ENCODE measurements around the gene SEL1L3.

SEL1L3 gene

DNA sequence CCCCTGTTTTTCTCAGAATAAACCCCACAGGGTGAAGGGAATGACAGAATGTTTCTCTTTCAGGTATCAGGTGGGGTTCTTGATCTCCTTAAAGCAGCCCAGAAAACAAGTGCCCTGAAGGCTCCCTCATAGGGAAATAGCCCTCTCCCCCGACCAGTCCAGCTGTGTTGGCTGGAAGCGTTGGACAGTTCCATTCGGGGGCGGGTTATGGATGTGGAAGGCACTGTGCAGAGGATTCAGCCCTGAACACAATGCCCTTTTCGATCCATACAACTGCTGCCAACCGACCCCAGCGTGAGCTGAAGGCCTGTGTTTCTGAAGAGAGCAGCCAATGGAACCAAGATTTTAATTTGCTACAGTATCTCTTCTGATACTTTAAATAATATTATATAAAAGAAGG, 41.5 kb downstream of the SEL1L3 start:
- no peak for DNase-seq (ENCODE audit: extremely low read depth in 1 of 2, low read depth in 1 of 2)

DNA sequence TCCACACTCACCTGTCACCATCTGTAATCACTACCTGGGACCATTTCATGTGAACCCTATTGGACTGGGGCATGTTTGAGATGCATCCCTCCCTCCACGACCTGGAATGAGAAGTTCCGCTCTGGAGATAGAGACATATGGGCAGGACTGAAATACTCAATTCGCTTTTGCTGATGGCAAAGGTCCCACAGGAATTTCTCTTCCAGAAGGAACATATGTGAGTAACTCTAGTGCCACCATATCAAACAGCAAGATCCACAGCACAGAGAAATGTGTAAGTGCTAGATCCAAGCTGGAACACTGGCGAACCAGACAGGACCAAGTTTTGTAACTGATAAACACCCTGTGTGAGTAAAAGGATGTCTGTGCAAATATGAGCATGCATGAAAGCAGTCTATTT, 43.9 kb downstream of the SEL1L3 start:
- DNase-seq (ENCODE audit: extremely low read depth in 1 of 2, low read depth in 1 of 2): no peak

DNA sequence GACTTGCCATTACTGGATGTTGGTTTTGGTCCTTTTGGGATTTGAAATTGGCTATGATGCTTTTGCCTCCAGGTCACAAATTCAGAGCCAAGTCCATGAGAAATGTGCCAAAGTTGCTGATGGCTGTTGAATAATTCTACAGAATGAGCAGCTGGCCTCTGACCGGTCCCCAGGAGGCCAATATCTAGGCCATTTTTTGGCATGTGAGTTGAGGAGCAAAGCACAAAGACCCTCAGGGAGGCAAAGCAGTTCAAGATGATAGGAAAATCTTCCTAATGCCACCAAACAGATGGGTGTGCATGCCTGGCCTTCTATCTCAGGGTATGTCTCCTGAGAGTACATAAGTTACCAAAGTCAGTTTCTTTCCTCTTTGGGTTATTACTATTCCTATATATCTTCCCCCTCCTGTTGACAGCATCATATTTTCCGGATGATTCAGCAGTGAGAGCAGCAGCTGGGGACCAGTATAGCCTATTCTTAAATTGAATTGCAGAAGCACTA, 44.4 kb downstream of the SEL1L3 start:
- no peak for DNase-seq (ENCODE audit: extremely low read depth in 1 of 2, low read depth in 1 of 2)

DNA sequence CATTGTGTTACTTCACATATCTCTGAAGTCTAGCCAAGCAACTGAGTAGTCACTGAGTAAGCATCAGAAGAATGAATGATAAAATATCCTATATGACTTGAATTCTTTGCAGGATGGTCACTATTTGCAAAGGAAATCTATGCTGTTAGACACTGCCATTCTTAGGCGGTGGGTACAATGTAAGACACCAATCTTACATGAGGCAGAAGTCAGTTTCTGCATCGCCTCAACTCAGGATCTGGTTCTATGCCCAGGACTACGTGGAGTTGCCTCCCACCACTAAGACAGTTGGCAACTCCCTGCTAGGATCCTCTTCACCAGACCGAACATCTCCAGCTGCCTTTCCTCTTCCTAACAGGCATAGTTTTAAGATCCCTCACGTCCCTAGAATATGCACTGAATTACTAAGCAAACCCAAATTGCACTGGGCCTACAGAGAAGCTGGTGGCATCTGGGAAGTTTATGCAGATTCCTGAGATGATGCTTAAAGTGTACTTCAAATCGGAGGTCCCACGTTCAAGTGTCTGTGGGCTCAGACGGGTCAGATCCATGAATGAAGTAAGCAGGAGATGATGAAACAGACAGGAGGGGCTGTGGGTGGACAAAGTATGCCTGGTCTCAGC, 45.6 kb downstream of the SEL1L3 start:
- DNase-seq (ENCODE audit: extremely low read depth in 1 of 2, low read depth in 1 of 2): no peak

DNA sequence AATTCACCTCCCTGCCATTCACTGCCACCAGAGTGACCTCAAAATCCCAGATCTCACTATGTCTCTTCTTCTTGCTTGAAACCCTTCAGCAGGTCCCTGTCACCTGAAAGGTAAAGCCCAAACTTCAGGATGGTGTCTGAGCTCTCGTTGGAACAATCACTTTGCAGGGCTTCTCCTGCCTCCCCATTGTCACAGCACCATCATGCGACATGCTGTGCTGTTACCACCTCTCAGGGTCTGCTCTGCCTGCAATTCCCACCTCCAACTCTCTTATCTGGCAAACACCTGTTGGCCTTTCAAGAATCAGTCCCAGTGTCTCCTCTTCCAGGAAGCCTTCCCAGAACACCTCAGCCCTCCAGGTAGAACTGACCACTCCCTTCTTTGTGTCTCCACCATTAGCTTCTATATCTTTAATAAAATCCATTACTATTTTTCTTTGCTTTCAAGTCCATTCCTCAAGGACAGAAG, 46.2 kb downstream of the SEL1L3 start:
- DNase-seq (ENCODE audit: extremely low read depth in 1 of 2, low read depth in 1 of 2): no peak

DNA sequence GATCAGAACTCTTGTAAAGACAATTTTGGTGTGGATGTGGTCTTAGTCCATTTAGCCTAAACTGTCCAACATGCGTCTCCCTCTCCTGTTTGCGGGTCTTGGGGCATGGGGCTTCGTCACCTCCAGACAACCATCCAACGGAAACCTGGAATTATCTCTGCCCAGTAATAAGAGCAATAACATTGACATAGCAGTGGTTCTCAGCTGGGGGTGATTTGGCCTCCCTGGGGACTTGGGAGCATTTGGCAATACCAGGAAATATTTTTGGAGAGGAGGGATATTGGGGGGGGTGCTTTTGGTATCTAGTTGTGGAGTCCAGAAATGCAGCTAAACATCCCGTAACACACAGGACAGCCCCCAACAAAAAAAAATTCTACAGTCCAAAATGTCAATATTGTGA, 47.2 kb downstream of the SEL1L3 start:
- DNase-seq (ENCODE audit: extremely low read depth in 1 of 2, low read depth in 1 of 2): no peak

DNA sequence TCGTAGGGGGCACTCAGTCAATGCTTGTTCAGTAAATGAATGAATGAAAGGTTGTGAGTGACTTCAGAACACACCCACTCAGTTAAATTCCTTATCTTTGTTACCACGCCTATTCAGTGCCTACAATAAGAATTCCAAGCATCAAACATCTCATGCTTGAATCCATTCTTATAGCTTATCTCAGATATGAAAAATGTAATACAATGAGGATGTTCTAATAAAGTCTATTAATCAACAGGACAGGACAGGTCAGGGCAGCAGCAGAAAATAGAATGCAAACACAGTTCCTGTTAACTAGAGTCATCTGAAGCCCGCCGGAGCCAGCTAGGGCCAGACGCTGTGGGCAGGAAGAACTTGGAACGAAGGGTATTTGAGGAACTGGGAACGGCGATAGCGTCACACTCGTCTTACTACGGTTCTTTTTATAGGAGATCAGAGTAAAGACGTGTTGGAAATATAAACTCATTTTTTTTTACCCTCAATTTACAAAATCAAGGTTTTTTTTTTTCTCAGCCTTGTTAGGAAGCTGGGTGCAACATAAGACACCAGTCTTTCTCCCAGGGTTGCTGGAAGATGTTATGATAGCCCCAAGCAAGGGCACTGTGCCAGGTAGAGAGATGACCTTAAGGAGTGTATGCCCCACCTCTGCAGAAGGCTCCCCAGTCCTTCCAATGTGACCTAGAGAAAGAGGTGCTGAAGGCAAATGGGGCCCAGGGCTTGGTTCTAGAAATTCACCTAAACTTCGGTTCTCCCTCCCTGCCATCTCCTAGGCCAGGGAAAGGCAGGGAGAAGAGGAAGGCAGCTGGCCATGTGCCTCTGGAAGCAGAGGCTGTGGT, 48.3 kb downstream of the SEL1L3 start:
- DNase-seq (ENCODE audit: extremely low read depth in 1 of 2, low read depth in 1 of 2): no peak

DNA sequence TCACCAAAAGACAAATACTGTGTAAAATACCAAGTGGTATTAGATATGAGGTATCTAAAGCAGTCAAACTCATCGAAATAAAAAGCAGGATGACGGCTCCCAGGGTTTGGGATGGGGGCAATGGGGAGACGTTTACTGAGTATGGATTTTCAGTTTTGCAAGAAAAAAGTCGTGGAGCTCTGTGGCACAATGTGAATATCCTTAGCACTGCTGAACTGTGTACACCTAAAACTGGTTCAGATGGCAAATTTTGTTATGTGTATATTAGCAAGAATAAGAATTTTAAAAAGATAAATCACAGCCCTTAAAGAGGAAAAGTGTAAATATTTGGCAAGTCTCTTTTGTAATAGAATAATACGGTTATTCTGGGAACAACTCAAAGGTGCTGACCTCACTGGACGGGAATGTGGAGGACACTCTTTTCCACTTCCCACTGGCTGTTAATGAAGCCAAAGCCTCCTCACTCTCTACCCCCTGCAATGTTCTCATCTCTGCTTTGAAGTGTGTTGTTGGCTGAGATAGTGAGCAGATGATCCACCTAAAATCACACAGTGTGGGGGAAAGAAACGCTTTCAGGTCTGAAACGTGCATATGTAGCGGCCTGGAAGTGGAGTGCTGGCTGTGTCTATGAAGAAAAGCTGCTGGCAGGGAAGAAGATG, 49.2 kb downstream of the SEL1L3 start:
- DNase-seq (ENCODE audit: extremely low read depth in 1 of 2, low read depth in 1 of 2): no peak

DNA sequence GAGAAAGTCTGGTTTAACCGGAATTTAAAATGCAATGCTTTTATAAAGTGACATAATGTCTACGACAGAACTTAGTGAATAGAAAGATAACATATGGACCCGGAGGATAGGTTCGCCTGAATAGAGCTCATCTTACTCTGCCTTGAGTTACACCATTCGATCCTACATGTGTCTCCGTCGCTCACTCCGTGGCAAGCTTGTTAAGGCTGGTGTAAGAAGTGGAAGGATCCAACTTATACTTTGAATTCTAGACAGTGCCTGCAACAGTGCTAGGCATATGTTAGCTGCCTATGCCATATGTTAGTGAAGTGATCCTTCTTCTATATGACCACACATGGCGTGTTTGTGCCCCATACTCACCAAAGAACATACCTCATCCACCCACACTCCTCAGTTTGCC, 50.9 kb downstream of the SEL1L3 start:
- no peak for DNase-seq (ENCODE audit: extremely low read depth in 1 of 2, low read depth in 1 of 2)

DNA sequence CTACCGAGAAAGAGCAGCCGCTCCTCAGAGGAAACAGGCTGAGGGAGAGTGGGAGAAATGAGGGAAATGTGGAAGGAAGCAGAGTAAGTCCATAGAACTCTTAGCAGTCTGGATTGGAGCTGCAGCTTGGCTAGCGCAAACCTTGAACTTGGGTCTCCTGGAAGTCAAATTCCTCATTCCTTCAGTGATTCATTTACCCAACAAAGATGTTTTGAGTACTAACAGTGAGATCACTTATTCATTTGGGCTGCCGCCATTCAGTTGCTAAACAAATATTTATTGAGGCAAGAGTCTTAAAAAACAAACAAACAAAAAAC, 51.5 kb downstream of the SEL1L3 start:
- DNase-seq (ENCODE audit: extremely low read depth in 1 of 2, low read depth in 1 of 2): no peak

DNA sequence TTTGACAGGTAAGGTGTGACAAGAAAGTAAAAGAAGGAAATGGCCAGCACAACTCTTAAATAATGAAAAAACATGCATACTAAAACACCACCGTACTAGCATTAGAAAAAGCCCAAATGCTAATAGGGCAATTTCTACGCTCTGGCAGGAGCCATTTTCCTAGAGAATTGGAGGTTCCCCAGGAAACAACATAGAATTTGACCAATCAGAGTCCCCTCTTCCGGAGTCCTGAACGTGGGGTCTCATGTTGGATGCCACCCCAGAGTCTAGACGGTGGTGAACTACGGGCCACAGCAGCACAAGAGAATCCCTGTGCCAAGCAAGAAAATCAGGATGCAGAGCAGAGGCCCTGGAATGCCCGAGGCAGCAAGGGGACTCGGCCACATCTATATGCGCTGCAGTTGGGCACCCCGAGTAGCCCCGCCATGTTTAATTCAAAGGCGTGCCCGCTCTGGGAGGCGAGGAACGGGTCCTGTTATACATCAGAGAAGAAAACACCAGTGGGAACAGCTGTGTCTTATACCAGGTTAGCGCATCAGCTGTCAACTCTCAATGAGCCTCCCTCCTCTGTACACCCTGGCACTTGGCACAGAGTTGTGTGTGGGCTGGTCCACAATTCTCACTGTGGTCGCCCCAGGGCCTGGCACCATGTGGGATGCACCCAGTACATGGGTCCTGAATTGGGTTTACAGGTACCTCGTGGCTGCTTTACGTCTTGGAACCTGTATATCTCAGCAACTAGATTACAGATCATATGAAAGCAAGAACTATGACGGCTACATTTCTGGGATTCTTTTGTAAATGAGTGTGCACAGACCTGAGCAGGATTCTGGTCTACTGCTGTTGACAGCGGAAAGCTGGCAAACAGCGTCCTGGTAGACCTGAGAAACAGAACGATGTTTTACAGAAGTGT, 52.1 kb downstream of the SEL1L3 start:
- no peak for DNase-seq (ENCODE audit: extremely low read depth in 1 of 2, low read depth in 1 of 2)

DNA sequence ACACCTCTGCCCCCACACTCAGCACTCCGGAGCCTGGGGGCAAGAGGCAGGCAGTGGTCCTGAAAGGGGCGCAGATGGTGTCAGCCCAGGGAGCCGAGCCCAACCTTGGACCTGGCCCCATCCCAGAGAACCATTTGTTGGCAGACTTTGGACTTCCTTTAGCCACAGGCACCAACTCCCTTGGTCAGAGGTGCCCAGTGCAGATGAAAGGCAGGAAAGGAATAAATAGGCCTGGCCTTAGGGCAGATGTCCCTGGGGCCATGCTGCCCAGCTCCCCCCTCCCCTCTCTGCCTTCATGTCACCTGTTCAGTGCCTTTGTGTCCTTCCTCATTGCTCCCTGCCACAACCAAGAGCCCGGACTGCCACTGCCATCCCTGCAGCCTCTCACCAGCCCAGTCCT, 52.8 kb downstream of the SEL1L3 start:
- no peak for DNase-seq (ENCODE audit: extremely low read depth in 1 of 2, low read depth in 1 of 2)

DNA sequence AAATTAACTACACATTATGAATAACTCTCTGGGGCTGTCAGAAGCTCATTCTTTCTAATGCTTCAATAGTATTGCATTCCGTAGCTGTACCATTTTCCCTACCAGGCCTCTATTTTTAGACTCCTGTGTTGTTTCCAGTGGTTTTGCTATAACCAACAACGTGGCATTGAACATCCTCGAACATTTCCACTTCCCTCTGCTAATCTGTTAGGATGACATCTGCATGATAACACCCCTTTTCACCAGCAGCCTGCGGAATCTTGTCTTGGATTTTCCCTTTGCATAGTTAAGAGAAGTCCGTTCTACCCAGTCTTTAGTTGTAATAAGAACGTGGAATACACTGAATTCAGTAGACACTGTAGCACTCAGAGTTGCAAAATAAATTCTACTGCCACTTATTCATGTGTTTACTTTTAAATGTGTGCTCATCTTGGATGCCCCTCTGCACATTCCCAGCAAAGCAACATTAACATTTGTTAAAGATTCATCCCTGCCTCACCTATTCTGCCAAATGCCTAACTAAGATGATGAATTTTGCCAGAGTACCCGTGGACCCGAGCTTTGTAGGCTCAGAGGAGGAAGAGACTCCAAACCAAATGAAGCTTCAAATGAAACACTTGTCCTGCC, 55.6 kb downstream of the SEL1L3 start:
- DNase-seq (ENCODE audit: extremely low read depth in 1 of 2, low read depth in 1 of 2): no peak

DNA sequence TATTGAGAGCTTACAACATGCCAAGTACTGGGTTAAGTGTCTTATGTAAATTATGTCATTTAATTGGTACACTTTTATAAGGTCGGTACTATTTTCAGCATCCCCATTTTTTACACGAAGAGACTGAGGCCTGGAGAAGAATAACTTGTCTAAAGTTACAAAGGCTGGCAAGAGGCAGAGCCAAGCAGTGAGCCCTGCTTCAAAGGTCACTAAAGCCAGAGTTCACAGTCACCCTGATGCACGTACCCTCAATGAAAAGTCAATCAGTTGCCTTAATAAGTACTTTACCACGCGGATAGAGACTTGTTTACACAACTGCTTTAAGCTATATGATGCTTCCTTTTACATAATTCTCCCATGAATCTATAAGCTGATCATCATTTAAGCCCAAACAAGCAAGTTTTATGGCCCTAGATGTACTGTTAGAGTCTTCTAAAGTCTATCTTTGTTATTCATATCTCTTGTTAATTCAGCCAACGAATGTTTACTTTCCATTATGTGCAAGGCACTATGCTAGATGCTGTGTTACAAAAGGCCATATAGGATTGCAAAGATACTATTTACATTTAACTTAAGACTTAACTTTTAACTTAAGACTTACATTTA, 57.4 kb downstream of the SEL1L3 start:
- no peak for DNase-seq (ENCODE audit: extremely low read depth in 1 of 2, low read depth in 1 of 2)

DNA sequence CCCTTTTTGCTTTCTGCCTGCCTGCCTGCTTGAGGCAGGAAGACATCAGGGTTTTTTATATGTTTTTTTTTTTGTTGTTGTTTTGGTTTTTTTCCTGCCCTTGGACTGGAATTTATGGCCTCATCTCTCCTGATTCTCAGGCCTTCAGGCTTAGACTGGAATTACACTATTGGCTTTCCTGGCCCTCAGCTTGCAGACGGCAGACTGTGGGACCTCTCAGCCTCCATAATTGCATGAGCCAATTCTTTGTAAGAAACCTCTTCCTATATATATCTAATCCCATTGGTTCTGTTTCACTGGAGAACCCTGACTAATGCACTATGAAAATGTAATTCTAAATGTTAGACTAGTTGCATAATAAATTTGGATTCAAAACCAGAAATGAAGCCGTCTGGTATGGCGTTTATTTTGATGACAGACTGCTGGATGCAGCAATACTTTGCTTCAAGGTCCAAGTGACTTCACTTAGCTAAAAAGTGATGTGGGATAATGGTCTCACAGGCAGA, 59.0 kb downstream of the SEL1L3 start:
- DNase-seq (ENCODE audit: extremely low read depth in 1 of 2, low read depth in 1 of 2): no peak

DNA sequence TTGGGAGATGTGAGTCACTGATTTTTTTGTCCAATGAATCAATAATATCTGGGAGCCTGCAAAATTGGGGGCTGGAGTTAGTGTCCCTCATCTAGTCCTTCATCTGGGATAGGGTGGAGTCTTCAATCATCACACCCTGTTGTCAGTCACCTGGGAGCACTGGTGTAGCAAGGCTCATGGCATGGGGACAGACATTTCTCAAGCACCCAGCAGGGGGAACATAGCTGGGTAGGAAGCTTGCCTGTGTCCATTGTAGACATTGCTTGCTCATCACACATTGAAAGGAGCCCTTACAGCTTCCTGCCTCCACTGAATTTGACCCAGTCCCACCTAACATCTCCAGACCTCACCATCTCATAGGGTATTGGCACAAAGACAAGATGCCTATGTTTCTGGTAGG, 61.2 kb downstream of the SEL1L3 start:
- DNase-seq (ENCODE audit: extremely low read depth in 1 of 2, low read depth in 1 of 2): no peak

DNA sequence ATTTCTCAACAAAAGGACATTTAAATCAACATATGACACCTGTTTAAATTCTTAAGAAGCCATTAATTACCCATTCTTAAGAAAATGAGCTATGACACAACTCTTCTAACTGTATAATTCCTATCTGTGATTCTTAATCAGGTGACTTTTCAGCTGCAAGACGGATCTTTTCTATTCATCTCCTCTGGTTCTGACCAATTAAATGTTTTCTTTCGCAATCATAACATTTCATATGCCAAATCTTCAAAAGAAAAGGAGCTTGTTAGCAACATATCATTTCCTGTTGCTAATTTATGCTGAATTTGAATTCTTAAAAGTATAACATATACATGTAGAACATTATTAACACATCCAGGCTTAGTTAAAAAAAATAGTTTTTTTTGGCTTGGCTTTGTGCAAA, 62.5 kb downstream of the SEL1L3 start:
- DNase-seq (ENCODE audit: extremely low read depth in 1 of 2, low read depth in 1 of 2): no peak

DNA sequence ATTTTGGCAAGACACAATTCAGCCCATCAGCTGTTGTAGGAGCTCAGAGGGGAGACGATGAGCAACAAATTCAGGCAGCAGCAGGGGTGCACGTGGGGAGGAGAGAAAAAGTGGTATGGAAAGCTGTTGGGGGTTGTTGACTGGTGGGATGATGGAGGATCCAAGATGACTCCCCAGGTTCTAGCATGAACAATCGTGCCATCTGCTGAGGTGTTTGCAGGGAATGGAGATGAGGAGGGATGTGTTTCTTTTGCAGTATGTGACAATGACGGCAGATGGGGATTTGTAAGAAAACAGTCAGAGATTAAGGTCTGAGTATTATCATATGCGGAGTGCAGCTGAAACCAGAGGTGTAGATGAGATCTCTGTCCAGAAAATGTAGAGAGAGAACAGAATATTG, 63.3 kb downstream of the SEL1L3 start:
- no peak for DNase-seq (ENCODE audit: extremely low read depth in 1 of 2, low read depth in 1 of 2)

DNA sequence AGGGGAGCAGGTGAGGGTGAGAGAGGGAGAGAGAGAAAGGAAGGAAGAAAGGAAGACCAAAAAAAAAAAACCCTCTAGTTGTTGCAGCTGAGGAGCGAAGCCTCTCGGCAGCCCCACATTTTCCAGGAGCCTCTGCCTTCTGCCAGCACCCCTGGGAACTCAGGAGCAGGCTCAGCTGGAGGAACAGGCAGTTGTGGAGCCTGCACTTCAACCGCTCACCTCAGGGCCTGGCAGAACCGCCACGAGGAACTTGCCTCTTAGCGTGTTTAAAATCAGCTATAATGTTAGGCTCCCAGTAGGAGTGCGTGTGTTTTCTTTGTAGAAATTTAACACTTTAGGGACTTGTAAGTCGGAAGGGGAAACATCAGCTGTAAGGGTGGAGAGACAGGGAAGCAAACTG, 65.7 kb downstream of the SEL1L3 start:
- no peak for DNase-seq (ENCODE audit: extremely low read depth in 1 of 2, low read depth in 1 of 2)
